PC-3 (cell line): ENCODE results near the gene RFLNA.

Source experiments
- EZH2 ChIP-seq: fragments of 300-600 bp; sonication (generic); IDR thresholded peaks from one replicate; pipeline ENCODE4 v1.6.1; 2017; ENCODE audit warnings: antibody characterized with exemption, mild to moderate bottlenecking, low read length; ENCODE audit not compliant: unreplicated experiment
- EZH2phosphoT487 ChIP-seq: fragments of 300-600 bp; sonication (generic); IDR thresholded peaks from 2 replicates; pipeline ENCODE4 v1.6.1; 2018; ENCODE audit warnings: mild to moderate bottlenecking, antibody characterized with exemption, low read length, borderline replicate concordance
- TF ChIP-seq, protein P1 (sequence below): fragments of 300-600 bp; sonication (generic); conservative IDR thresholded peaks from 2 replicates; pipeline ENCODE4 v1.5.1; 2017; ENCODE audit warnings: antibody characterized with exemption, low read depth, mild to moderate bottlenecking, low read length

DNA sequence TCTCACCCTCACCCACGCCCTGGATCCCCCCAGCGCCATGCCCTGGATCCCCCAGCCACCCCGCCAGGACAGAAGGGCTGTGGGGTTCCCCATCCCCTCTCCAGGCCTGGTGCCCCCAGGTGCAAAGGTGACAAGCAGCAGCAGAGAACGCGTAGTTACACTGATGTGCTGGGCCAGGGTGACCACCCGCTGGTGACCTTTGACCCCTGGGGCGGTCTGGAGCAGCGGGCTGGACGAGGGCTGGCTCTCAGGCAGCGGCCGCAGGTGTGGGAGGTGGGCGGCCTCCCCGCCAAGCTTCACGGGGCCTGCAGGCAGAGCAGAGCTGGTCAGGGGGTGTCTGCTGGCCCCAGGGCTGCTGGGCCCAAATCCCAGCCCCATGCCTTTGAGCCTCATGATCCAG, 40.1 kb downstream of the RFLNA start:
- TF ChIP-seq, protein P1, sequence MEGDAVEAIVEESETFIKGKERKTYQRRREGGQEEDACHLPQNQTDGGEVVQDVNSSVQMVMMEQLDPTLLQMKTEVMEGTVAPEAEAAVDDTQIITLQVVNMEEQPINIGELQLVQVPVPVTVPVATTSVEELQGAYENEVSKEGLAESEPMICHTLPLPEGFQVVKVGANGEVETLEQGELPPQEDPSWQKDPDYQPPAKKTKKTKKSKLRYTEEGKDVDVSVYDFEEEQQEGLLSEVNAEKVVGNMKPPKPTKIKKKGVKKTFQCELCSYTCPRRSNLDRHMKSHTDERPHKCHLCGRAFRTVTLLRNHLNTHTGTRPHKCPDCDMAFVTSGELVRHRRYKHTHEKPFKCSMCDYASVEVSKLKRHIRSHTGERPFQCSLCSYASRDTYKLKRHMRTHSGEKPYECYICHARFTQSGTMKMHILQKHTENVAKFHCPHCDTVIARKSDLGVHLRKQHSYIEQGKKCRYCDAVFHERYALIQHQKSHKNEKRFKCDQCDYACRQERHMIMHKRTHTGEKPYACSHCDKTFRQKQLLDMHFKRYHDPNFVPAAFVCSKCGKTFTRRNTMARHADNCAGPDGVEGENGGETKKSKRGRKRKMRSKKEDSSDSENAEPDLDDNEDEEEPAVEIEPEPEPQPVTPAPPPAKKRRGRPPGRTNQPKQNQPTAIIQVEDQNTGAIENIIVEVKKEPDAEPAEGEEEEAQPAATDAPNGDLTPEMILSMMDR, result no peak
- TF ChIP-seq EZH2 (no peak), EZH2phosphoT487 (no peak)
